GM19324 (cell line): Measurements from ENCODE around the gene AP5S1.
"Not testable (repeated sequence)": the region's sequence is repeated elsewhere in the genome, so short reads cannot be mapped to it uniquely, and the experiment has no call there.

Experiments used
- ATAC-seq: cut with Tn5 transposase; IDR thresholded peaks from one replicate; pipeline ENCODE4 v1.9.1; 2021; ENCODE audit warnings: mild to moderate bottlenecking, moderate library complexity; ENCODE audit not compliant: unreplicated experiment, low FRiP score

The AP5S1 gene

GRCh38 chr20:3788685-3789155, 31.6 kb upstream of the AP5S1 start:
- ATAC-seq: no peak

GRCh38 chr20:3789201-3789600, 31.1 kb upstream of the AP5S1 start:
- not testable (repeated sequence) for ATAC-seq

- not testable (repeated sequence) for ATAC-seq
These were observed 26.2 kb upstream of the AP5S1 start for GRCh38 chr20:3794168-3794567.

- no peak for ATAC-seq
These were observed 25.5 kb upstream of the AP5S1 start for GRCh38 chr20:3794701-3795420.

- ATAC-seq: peak; percentile 57
These were observed 24.6 kb upstream of the AP5S1 start, which contains the start of gene CDC25B for GRCh38 chr20:3795511-3796468. Gene CDC25B (plus strand): TSS chr20:3796310. CDS start chr20:3796532, 222 bp downstream.

- peak; percentile 5 for ATAC-seq
These were observed 23.7 kb upstream of the AP5S1 start for GRCh38 chr20:3796477-3797225.

GRCh38 chr20:3797226-3797545, 23.2 kb upstream of the AP5S1 start:
- ATAC-seq: no peak

GRCh38 chr20:3797592-3798372, 22.6 kb upstream of the AP5S1 start:
- no peak for ATAC-seq

GRCh38 chr20:3798373-3798768, 22.0 kb upstream of the AP5S1 start:
- ATAC-seq: no peak

GRCh38 chr20:3798908-3799248, 21.5 kb upstream of the AP5S1 start:
- no peak for ATAC-seq

- ATAC-seq: no peak
These were observed 20.0 kb upstream of the AP5S1 start for GRCh38 chr20:3800256-3800877.

GRCh38 chr20:3800878-3801260, 19.5 kb upstream of the AP5S1 start:
- ATAC-seq: no peak

- no peak for ATAC-seq
These were observed 19.0 kb upstream of the AP5S1 start for GRCh38 chr20:3801299-3801698.

GRCh38 chr20:3801846-3802245, 18.5 kb upstream of the AP5S1 start:
- no peak for ATAC-seq

GRCh38 chr20:3802524-3803239, 17.7 kb upstream of the AP5S1 start:
- ATAC-seq: no peak

GRCh38 chr20:3803289-3803688, 17.1 kb upstream of the AP5S1 start:
- no peak for ATAC-seq

- no peak for ATAC-seq
These were observed 16.5 kb upstream of the AP5S1 start for GRCh38 chr20:3803854-3804253.

- no peak for ATAC-seq
These were observed 16.0 kb upstream of the AP5S1 start for GRCh38 chr20:3804254-3804751.

- no peak for ATAC-seq
These were observed 15.6 kb upstream of the AP5S1 start for GRCh38 chr20:3804781-3805180.
